ENCODE results near the gene WDR89.
A peak's percentile ranks its signal among the peaks of the same experiment; 100 is the strongest.
"Not testable (repeated sequence)": the region's sequence is repeated elsewhere in the genome, so short reads cannot be mapped to it uniquely, and the experiment has no call there.

WDR89 gene

GRCh38 chr14:63652406-63652805 lies 10.7 kb upstream of the WDR89 start:
- no peak for FAIRE-seq

GRCh38 chr14:63650256-63650952 lies 8.7 kb upstream of the WDR89 start:
- no peak for FAIRE-seq

GRCh38 chr14:63647696-63648410 lies 6.2 kb upstream of the WDR89 start:
- no peak for FAIRE-seq

GRCh38 chr14:63644741-63645140 lies 3.1 kb upstream of the WDR89 start:
- no peak for FAIRE-seq

GRCh38 chr14:63642656-63643382 lies 1.1 kb upstream of the WDR89 start:
- FAIRE-seq: peak; percentile 75

- FAIRE-seq: no peak
Observed at GRCh38 chr14:63642229-63642611, 549 bp upstream of the WDR89 start.

- no peak for FAIRE-seq
Observed at GRCh38 chr14:63638493-63638892, 3.2 kb downstream of the WDR89 start.

GRCh38 chr14:63636094-63636635 lies 5.5 kb downstream of the WDR89 start:
- not testable (repeated sequence) for FAIRE-seq

GRCh38 chr14:63633801-63634200 lies 7.9 kb downstream of the WDR89 start:
- no peak for FAIRE-seq

- no peak for FAIRE-seq
Observed at GRCh38 chr14:63632932-63633514, 8.6 kb downstream of the WDR89 start.

- FAIRE-seq: no peak
Observed at GRCh38 chr14:63624701-63625100, 17.0 kb downstream of the WDR89 start.

GRCh38 chr14:63624203-63624602 lies 17.5 kb downstream of the WDR89 start:
- no peak for FAIRE-seq

- FAIRE-seq: not testable (repeated sequence)
Observed at GRCh38 chr14:63621975-63622374, 19.7 kb downstream of the WDR89 start.

- FAIRE-seq: no peak
Observed at GRCh38 chr14:63616015-63616414, 25.7 kb downstream of the WDR89 start.

- no peak for FAIRE-seq
Observed at GRCh38 chr14:63614679-63615363, 26.9 kb downstream of the WDR89 start.

- FAIRE-seq: no peak
Observed at GRCh38 chr14:63611078-63611477, 30.6 kb downstream of the WDR89 start.

GRCh38 chr14:63605041-63605532 lies 36.6 kb downstream of the WDR89 start:
- peak; percentile 5 for FAIRE-seq

- no peak for FAIRE-seq
Observed at GRCh38 chr14:63604626-63605025, 37.0 kb downstream of the WDR89 start.

GRCh38 chr14:63603749-63604277 lies 37.9 kb downstream of the WDR89 start:
- FAIRE-seq: no peak

GRCh38 chr14:63598807-63599206 lies 42.9 kb downstream of the WDR89 start:
- no peak for FAIRE-seq

- no peak for FAIRE-seq
Observed at GRCh38 chr14:63596998-63597658, 44.5 kb downstream of the WDR89 start.
